GM19438 (cell line): ENCODE data around the gene MAGOHB.
"Not testable (repeated sequence)": the region's sequence is repeated elsewhere in the genome, so short reads cannot be mapped to it uniquely, and the experiment has no call there.

ENCODE experiments used
- ATAC-seq: cut with Tn5 transposase; IDR thresholded peaks from one replicate; pipeline ENCODE4 v1.9.1; 2021; ENCODE audit warnings: low read depth; ENCODE audit not compliant: unreplicated experiment

Gene MAGOHB

GRCh38 chr12:10614056-10614370 lies 604 bp upstream of the MAGOHB start:
- ATAC-seq = no peak

- ATAC-seq = peak; percentile 5
These were observed 443 bp downstream of the MAGOHB start for GRCh38 chr12:10612984-10613348.

- ATAC-seq = no peak
These were observed 1.3 kb downstream of the MAGOHB start for GRCh38 chr12:10612110-10612509.

GRCh38 chr12:10611258-10611657 lies 2.2 kb downstream of the MAGOHB start:
- ATAC-seq = not testable (repeated sequence)

DNA sequence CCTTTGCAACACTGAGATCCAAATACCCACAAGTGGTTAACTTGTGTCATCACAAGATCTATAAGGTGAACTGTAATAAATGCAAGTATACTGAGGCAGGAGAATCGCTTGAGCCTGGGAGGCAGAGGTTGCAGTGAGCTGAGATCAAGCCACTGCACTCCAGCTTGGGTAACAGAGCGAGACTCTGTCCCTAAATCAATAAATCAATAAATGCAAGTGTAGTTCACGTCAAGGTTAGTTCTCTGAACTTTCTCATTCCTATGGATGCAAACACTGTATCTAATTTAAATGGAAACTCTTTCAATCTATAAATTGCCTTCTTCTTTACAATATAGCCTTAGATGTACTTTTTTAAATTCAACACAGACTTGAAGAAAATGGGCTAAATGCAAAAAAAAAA lies 3.2 kb downstream of the MAGOHB start:
- ATAC-seq = no peak

GRCh38 chr12:10607885-10608458 lies 5.4 kb downstream of the MAGOHB start:
- no peak for ATAC-seq

DNA sequence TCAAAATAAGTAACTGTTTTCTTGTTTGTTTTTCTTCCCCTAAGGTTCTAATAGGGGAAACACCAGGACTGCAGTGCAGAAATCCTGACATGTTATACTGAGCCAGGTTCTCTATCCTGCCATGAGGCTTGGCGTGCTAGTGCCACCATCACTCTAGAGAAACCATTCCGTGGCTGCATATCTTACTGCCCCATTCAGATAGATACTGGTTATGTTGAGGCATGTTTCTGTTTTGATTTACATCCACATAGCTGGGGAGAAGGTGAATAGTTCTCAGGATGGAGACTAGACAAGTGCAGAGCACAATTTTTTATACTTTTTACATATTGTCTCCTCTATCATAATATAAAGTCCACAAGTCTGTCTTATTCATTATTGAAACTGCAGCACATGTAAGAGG lies 11.5 kb downstream of the MAGOHB start:
- ATAC-seq = no peak

DNA sequence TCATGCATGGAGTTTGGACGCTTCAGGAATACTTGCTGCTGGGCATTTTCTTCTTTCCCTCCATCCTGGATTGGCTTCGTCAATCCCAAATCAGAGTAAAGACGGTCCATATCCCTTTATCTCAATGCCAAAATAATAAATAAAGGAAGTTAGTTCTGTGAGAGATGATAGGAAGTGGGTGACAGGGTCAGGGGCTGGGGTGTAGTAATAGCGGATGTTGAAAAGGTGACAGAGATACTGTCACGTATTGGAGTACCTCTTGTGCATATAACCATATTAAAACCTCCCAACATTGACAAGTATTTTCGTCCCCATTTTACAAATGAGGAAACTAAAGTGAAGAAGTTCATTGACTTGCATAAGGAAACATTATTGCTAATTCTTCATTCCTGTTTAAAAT lies 12.4 kb downstream of the MAGOHB start:
- ATAC-seq = no peak

GRCh38 chr12:10595881-10596280 lies 17.5 kb downstream of the MAGOHB start:
- ATAC-seq = no peak

DNA sequence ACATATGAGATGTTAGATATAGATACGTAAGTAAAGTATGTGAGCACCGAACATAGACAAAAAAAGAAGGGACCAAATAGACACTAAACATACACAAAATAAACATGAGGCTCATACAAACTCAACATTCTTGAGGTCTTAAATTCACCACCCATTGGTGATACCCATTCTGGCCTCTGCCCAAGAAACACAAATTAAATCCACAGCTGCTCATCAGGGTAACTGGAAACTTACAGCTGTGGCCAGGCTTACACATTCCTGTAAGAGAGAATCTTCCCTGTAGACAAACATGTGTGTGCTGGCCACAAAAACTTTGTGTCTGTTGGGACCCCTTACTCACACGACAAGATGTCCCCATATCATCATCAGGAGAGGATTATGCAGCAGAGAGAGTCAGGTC lies 22.4 kb downstream of the MAGOHB start:
- no peak for ATAC-seq

GRCh38 chr12:10584415-10584814 lies 29.0 kb downstream of the MAGOHB start:
- no peak for ATAC-seq

DNA sequence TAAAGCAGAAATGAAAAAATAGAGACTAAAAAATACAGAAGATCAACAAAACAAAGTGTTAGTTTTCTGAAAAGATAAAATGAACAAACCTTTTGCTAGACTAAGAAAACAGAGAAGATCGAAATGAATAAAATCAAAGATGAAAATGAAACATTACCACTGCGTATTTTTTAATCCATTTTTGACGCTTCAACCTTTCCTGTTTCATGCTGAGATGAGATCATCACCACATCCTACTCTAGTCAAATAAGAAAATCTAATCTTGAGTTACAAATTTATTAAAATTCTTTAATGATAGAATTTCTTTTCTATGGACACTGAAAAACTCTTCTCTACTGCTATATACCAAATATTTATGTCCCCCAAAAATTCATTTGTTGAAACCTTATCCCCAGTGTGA lies 30.7 kb downstream of the MAGOHB start:
- ATAC-seq = no peak

GRCh38 chr12:10582133-10582532 lies 31.3 kb downstream of the MAGOHB start:
- not testable (repeated sequence) for ATAC-seq

- no peak for ATAC-seq
These were observed 39.1 kb downstream of the MAGOHB start for GRCh38 chr12:10574307-10574706.

GRCh38 chr12:10572021-10572490 lies 41.4 kb downstream of the MAGOHB start:
- ATAC-seq = not testable (repeated sequence)

DNA sequence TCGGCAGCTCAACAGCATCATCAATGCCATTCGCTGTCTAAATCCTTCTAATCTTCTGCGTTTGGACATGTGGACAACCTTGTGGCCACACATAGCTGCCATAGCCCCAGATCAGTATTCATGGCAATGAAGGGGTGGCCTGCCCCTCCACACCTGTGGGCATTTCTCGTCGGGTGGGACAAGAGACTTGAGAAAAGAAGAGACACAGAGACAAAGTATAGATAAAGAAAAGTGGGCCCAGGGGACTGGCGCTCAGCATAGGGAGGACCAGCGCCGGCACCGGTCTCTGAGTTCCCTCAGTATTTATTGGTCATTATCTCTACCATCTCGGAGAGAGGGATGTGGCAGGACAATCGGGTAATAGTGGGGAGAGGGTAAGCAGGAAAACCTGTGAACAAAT lies 42.3 kb downstream of the MAGOHB start:
- ATAC-seq = no peak

DNA sequence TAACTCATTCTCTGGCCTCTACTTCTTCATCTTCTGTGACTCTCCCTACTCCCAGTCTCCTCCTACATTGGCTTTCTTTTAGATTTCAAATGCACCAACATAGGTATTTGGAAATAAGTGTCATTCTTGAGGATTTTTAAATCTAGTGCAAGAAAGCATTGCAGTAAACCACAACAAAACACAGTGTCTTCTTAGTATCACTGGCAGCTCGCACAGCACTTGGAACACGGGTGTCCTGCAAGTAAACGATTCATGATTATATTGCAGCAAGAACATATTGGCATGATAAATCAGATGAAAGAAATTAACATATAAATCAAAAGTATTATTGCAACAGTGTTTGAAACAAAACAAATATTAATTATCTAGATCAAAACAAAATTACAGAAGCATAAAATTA lies 45.6 kb downstream of the MAGOHB start:
- no peak for ATAC-seq

- no peak for ATAC-seq
These were observed 49.4 kb downstream of the MAGOHB start for GRCh38 chr12:10563966-10564365.

DNA sequence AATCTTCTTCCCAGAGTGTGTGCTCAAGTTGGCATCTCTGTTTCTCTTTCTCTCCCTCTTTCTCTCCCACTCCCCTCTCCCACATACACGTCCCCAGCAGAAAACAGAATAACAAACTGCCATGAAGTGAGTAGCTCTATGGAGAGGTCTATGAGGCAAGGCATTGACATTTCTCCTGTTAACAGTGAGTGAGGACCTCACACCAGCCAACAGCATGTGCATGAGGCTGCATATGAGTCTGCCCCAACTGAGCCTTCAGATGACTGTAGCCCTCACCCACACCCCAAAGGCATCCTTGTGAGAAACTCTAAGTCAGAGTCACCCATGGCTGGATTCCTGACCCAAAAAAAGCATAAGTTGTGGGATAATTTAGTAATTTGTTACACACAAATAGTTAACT lies 50.4 kb downstream of the MAGOHB start:
- ATAC-seq = no peak

DNA sequence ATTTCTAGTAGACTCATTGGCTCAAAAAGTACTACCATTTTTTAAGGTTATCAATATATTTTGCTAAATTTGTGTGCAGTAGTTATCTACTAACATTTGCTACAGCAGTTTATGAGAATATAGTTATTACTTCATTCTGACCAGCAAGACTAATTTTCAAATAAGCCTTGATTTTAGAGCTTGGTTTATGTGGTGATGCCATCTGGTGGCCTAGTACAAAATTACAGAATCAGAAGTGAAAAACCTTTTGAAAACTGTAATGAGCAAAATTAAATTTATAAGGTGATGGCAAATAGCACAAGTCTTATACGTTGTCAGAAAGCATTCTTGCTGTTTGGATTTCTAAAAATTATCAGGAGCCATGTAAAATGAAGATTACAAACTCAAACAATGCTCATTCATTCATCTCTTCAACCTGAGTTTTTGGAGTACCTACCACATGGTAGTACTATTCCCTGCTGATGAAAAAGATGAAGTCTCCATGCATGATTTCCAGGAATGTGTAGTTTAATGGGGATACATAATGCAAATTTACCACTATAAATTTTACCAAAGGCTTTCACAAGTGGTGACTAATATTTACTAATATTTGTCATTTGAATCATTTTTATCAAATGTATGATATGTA lies 51.0 kb downstream of the MAGOHB start:
- no peak for ATAC-seq

DNA sequence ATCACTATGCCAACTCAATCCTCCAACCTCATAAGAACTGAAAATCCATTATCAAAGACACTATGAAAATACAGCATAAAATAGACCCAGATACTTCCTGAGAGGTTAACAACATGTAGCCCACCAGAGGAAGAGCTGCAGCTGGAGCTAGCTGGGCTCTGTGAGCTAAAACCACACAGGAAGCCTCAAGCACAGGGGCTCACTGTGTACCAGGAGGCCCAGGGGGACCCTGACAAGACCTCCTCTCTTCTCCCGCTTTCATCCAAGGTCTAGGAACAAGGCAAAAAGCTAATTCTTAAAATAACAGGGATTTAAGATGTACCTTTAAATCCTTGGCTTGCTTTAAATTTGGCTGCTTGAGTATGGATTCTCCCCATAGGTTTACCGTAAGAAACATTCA lies 54.2 kb downstream of the MAGOHB start:
- no peak for ATAC-seq

DNA sequence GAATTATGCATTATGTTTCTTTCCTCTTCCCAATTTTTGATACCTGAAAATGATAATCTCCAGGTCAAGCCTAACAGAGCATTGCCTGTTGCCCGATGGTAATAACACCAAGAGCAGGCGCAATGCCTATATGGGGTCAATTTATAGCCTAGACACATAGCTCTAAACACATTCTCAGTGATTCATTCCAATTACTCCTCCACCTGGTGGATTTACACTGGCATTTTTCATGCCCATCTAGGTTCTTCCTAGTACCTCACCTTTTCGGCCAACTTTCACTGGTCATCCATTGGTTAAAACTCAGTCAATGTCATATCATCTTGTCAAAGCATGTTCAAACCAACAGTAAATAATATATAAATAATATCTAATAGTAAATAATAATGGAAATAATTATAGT lies 54.6 kb downstream of the MAGOHB start:
- ATAC-seq = no peak

DNA sequence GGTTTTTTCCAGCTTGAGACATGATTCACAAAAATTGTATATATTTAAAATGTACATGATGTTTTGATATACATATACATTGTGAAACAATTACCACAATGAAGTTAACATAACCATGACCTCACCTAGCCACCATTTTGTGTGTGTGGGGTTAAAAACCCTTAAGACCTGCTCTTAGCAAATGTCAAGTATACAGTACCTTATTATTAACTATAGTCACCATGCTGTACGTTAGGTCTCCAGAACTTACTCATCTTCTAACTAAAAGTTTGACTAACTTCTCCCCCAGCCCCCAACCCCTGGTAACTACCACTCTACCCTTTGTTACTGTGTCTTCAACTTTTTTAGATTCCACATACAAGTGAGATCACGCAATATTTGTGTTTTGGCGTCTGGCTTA lies 55.1 kb downstream of the MAGOHB start:
- no peak for ATAC-seq
